ENCODE results near the gene TRAF4. TPM values are rescaled to one million over a fixed set of nuclear protein-coding genes. Genes with fewer than 3 reads are reported as not detected.

Gene TRAF4
- total RNA-seq, 1 experiment from 2014 or later: 227 TPM

GRCh38 chr17:28783161-28783560 is 39.4 kb downstream of the TRAF4 start:
- Histone ChIP-seq H3K4ac (ENCODE audit: low read depth, low read length) (no peak overlapping the region), H3K27ac (ENCODE audit: insufficient read length, low read depth, low read length) (no peak overlapping the region), H2BK12ac (ENCODE audit: insufficient read length, low read depth, low read length) (no peak overlapping the region), H2BK5ac (ENCODE audit: insufficient read length, low read length) (no peak overlapping the region), H3K9ac (ENCODE audit: extremely low read depth, insufficient read length, low read length) (no peak overlapping the region), H3K79me1 (ENCODE audit: insufficient read depth, low read depth, low read length, poor library complexity, severe bottlenecking) (peaks cover 5% of the 10 kb centered on the region), H3K56ac (ENCODE audit: insufficient read length, low read depth, low read length) (no peak overlapping the region), H3K23ac (ENCODE audit: insufficient read length, low read depth, low read length) (no peak overlapping the region), H3K4me1 (ENCODE audit: insufficient read depth, low read length) (no peaks in the 10 kb centered on the region), H3K79me2 (ENCODE audit: insufficient read depth, low read length) (peaks cover 5% of the 10 kb centered on the region; the same call in 1 of the 2 replicates), H4K5ac (ENCODE audit: insufficient read length, low read depth, low read length) (no peak overlapping the region), H2AK5ac (ENCODE audit: insufficient read length, low read length) (no peak overlapping the region), H4K8ac (replicated peaks; ENCODE audit: insufficient read length, low read depth, low read length) (no peak overlapping the region), H3K9me3 (ENCODE audit: control insufficient read depth, low read depth, low read length) (no peaks in the 10 kb centered on the region), H3K4me2 (ENCODE audit: insufficient read depth, insufficient read length, low read length) (no peak overlapping the region), H3K23me2 (ENCODE audit: insufficient read length, low read depth, low read length, poor library complexity, severe bottlenecking) (no peaks in the 10 kb centered on the region), H4K91ac (ENCODE audit: insufficient read length, low read depth, low read length) (no peak overlapping the region), H2BK20ac (ENCODE audit: low read depth, low read length, poor library complexity, severe bottlenecking) (no peak overlapping the region), H4K20me1 (ENCODE audit: control insufficient read depth, insufficient read depth, insufficient read length) (no peaks in the 10 kb centered on the region), H2AFZ (ENCODE audit: low read length) (no peak overlapping the region), H3K18ac (ENCODE audit: insufficient read length, low read depth, low read length) (no peak overlapping the region), H2BK120ac (ENCODE audit: low read depth, low read length, poor library complexity, severe bottlenecking) (no peak overlapping the region), H3T11ph (ENCODE audit: low read length) (no peak overlapping the region), H2BK15ac (ENCODE audit: low read depth, low read length) (no peak overlapping the region), H3K14ac (ENCODE audit: insufficient read depth, low read length) (no peak overlapping the region), H3K27me3 (ENCODE audit: insufficient read depth, low read length) (no peaks in the 10 kb centered on the region)
- no peak for DNase-seq
- Mint-ChIP-seq H3K4me3 (no peak overlapping the region), H3K27me3 (ENCODE audit: low read depth) (no peaks in the 10 kb centered on the region), H3K4me1 (peaks cover 0 to 4% of the 10 kb centered on the region in 2 experiments; a peak in 2 of 4 replicates), H3K36me3 (ENCODE audit: insufficient read depth in 1 of 3, low read depth in 3 of 3) (peaks cover 15 to 36% (median 16%) of the 10 kb centered on the region in 3 experiments; a peak in 6 of 7 replicates), H3K9me3 (no peaks in the 10 kb centered on the region; a peak in 1 of 5 replicates), H3K27ac (no peak overlapping the region)
- no peak for TF ChIP-seq CTCF (conservative IDR thresholded peaks at IDR 0.05)
- WGBS (ENCODE audit: extremely low coverage, insufficient read length, low lambda C conversion rate): no CpG with 5 or more reads among the region's 3 CpGs
